G401 (cell line): ENCODE data around the gene HTRA1. TPM values are rescaled to one million over a fixed set of nuclear protein-coding genes. Genes with fewer than 3 reads are reported as not detected.

Experiments
- DNase-seq: peaks from one replicate; pipeline ENCODE4 v3.0.0-alpha.2; 2015; ENCODE audit warnings: low spot score
- in situ Hi-C: cut with HindIII; loops from 2 replicates; pipeline ENCODE4 v1.10.0; 2016; ENCODE audit warnings: low sequenced_read_pairs, mixed read lengths
- total RNA-seq: library from RNA; depleted of rRNA; stranded (reverse); fragments of >200 nt; shearing (Covaris generic); gene quantifications from 2 replicates; pipeline ENCODE4 v1.2.3, GENCODE V29; 2014

The HTRA1 gene
- total RNA-seq, 1 experiment from 2014 or later = 4.5 TPM

GRCh38 chr10:122507616-122508015, 46.3 kb downstream of the HTRA1 start:
- no peak for DNase-seq
- in situ Hi-C loops = no loop called here

GRCh38 chr10:122508021-122508420, 46.7 kb downstream of the HTRA1 start:
- no peak for DNase-seq
- in situ Hi-C loops = no loop called here

- DNase-seq = no peak
- in situ Hi-C loops = no loop called here
Observed at GRCh38 chr10:122509323-122509722, 48.0 kb downstream of the HTRA1 start.

- in situ Hi-C loops = no loop called here
- DNase-seq = no peak
Observed at GRCh38 chr10:122510326-122510725, 49.0 kb downstream of the HTRA1 start.

- in situ Hi-C loops = no loop called here
- DNase-seq = no peak
Observed at GRCh38 chr10:122510736-122511135, 49.4 kb downstream of the HTRA1 start.

- no peak for DNase-seq
- in situ Hi-C loops = no loop called here
Observed at GRCh38 chr10:122513053-122513452, 51.7 kb downstream of the HTRA1 start.

- in situ Hi-C loops = no loop called here
- DNase-seq = no peak
Observed at GRCh38 chr10:122514045-122514840, 52.9 kb downstream of the HTRA1 start.

- peak; percentile 4 for DNase-seq
- in situ Hi-C loops = no loop called here
Observed at GRCh38 chr10:122515022-122515424, 53.7 kb downstream of the HTRA1 start.

GRCh38 chr10:122515588-122516231, 54.4 kb downstream of the HTRA1 start:
- no peak for DNase-seq
- in situ Hi-C loops = no loop called here

GRCh38 chr10:122516734-122517133, 55.4 kb downstream of the HTRA1 start:
- in situ Hi-C loops = no loop called here
- no peak for DNase-seq

- in situ Hi-C loops = no loop called here
- no peak for DNase-seq
Observed at GRCh38 chr10:122519144-122519543, 57.8 kb downstream of the HTRA1 start.

- no peak for DNase-seq
- in situ Hi-C loops = no loop called here
Observed at GRCh38 chr10:122519873-122520272, 58.5 kb downstream of the HTRA1 start.

- in situ Hi-C loops = no loop called here
Observed at GRCh38 chr10:122521011-122521410, 59.7 kb downstream of the HTRA1 start.

GRCh38 chr10:122524811-122525210, 63.5 kb downstream of the HTRA1 start:
- in situ Hi-C loops = no loop called here
- DNase-seq = no peak

More at GRCh38 chr10:122521011-122521410, 59.7 kb downstream of the HTRA1 start:
- no peak for DNase-seq

GRCh38 chr10:122525788-122526187, 64.4 kb downstream of the HTRA1 start:
- no peak for DNase-seq
- in situ Hi-C loops = no loop called here

GRCh38 chr10:122526892-122527291, 65.5 kb downstream of the HTRA1 start:
- no peak for DNase-seq
- in situ Hi-C loops = no loop called here

- DNase-seq = no peak
Observed at GRCh38 chr10:122530177-122530576, 68.8 kb downstream of the HTRA1 start.

GRCh38 chr10:122531261-122531660, 69.9 kb downstream of the HTRA1 start:
- in situ Hi-C loops = no loop called here
- no peak for DNase-seq

More at GRCh38 chr10:122530177-122530576, 68.8 kb downstream of the HTRA1 start:
- in situ Hi-C loops = no loop called here

GRCh38 chr10:122531939-122532338, 70.6 kb downstream of the HTRA1 start:
- in situ Hi-C loops = no loop called here
- peak; percentile 12 for DNase-seq

- DNase-seq = no peak
- in situ Hi-C loops = no loop called here
Observed at GRCh38 chr10:122532601-122533296, 71.4 kb downstream of the HTRA1 start.
